Measurements from ENCODE around the gene ATP5ME. TPM values are rescaled to one million over a fixed set of nuclear protein-coding genes. Genes with fewer than 3 reads are reported as not detected.

Gene ATP5ME
- total RNA-seq, 1 experiment from 2014 or later = 330 TPM

DNA sequence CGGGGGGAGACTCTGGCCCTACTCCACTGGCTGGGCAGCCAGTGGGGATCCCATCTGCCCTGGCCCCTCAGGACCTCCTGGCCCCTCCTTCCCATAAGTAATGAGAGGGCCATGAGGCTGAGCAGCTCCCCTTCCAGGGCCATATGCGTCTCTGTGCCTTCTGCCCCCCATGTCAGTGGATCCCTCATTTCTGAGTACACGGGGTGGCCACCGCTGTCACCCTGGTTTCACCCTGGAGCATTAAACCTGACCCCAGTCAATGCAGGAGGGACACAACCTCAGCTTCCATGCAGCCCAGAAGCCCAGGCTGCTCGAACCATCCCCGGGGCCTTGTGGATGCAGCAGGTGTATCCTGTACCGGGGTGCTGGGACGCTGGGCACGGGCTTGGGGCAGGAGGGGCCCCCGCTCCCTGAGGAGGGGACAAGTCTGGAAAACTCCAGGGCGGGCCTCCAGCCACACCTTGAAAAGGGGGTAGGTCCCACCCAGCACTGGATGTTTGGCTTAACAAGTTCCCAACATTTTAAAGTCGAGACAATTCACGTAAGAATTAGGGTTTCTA, 24.2 kb downstream of the ATP5ME start:
- TF ChIP-seq, protein P1, sequence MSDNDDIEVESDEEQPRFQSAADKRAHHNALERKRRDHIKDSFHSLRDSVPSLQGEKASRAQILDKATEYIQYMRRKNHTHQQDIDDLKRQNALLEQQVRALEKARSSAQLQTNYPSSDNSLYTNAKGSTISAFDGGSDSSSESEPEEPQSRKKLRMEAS (IDR thresholded peaks at IDR 0.05) = no peak
- TF ChIP-seq, protein P2, sequence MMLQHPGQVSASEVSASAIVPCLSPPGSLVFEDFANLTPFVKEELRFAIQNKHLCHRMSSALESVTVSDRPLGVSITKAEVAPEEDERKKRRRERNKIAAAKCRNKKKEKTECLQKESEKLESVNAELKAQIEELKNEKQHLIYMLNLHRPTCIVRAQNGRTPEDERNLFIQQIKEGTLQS (IDR thresholded peaks at IDR 0.05) = no peak
- TF ChIP-seq CBX3 (IDR thresholded peaks at IDR 0.05; ENCODE audit: low read depth) = no peak
- TF ChIP-seq ZBTB33 (IDR thresholded peaks at IDR 0.05; ENCODE audit: extremely low read depth, insufficient replicate concordance, low read length) = no peak
- TF ChIP-seq, protein P3, sequence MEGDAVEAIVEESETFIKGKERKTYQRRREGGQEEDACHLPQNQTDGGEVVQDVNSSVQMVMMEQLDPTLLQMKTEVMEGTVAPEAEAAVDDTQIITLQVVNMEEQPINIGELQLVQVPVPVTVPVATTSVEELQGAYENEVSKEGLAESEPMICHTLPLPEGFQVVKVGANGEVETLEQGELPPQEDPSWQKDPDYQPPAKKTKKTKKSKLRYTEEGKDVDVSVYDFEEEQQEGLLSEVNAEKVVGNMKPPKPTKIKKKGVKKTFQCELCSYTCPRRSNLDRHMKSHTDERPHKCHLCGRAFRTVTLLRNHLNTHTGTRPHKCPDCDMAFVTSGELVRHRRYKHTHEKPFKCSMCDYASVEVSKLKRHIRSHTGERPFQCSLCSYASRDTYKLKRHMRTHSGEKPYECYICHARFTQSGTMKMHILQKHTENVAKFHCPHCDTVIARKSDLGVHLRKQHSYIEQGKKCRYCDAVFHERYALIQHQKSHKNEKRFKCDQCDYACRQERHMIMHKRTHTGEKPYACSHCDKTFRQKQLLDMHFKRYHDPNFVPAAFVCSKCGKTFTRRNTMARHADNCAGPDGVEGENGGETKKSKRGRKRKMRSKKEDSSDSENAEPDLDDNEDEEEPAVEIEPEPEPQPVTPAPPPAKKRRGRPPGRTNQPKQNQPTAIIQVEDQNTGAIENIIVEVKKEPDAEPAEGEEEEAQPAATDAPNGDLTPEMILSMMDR (IDR thresholded peaks at IDR 0.05 in 2 of 3, conservative IDR thresholded peaks at IDR 0.05 in 1 of 3; ENCODE audit: borderline replicate concordance in 1 of 3, insufficient read depth in 1 of 3, low read depth in 2 of 3, low read length in 2 of 3) = no peak
- TF ChIP-seq YY1 (IDR thresholded peaks at IDR 0.05; ENCODE audit: extremely low read depth, insufficient replicate concordance, low read depth, low read length) = no peak
- TF ChIP-seq EZH2 (IDR thresholded peaks at IDR 0.05) = no peak
- no peak for TF ChIP-seq TCF7L2 (IDR thresholded peaks at IDR 0.05; ENCODE audit: borderline replicate concordance, extremely low read depth, insufficient read depth, insufficient read length)
- TF ChIP-seq EZH2phosphoT487 (IDR thresholded peaks at IDR 0.05; ENCODE audit: borderline replicate concordance) = no peak
- no peak for TF ChIP-seq CEBPB (IDR thresholded peaks at IDR 0.05; ENCODE audit: low read depth)
- TF ChIP-seq EGR1 (IDR thresholded peaks at IDR 0.05; ENCODE audit: low read depth) = no peak
- no peak for TF ChIP-seq POLR2AphosphoS5 (IDR thresholded peaks at IDR 0.05; ENCODE audit: low read depth, low read length)
- TF ChIP-seq ELF1 (IDR thresholded peaks at IDR 0.05; ENCODE audit: borderline replicate concordance, low read depth) = no peak
- no peak for TF ChIP-seq SP1 (IDR thresholded peaks at IDR 0.05; ENCODE audit: low read depth)
- POLR2A ChIA-PET = no interaction called here

More for the DNA sequence above, 24.2 kb downstream of the ATP5ME start:
- intact Hi-C loops (cut with micrococcal nuclease) = no loop called here
- no peak overlapping the region for H2AFZ ChIP-seq (ENCODE audit: low read depth, low read length, poor library complexity, severe bottlenecking)
- no peak overlapping the region for H3K27ac ChIP-seq (ENCODE audit: low read depth, low read length)
- H3K9ac ChIP-seq (ENCODE audit: low read length) = no peak overlapping the region
- no peaks in the 10 kb centered on the region for H3K4me1 ChIP-seq (ENCODE audit: control insufficient read depth in 1 of 2, insufficient read depth in 2 of 2, low read length in 2 of 2)
- no peaks in the 10 kb centered on the region for H3K79me2 ChIP-seq (ENCODE audit: insufficient read depth, low read length)
- no peak for ATAC-seq
- ChIA-PET CTCF (no interaction called here), RAD21 (ENCODE audit: low non-redundant PET in 1 of 2, low total read pairs in 2 of 2, uncharacterized antibody in 2 of 2, unreplicated experiment in 2 of 2) (no interaction called here)
- H3K9me3 ChIP-seq (ENCODE audit: control insufficient read depth in 1 of 2, insufficient read depth in 1 of 2, low read depth in 1 of 2, low read length in 2 of 2) = no peaks in the 10 kb centered on the region
- no peaks in the 10 kb centered on the region for H3K27me3 ChIP-seq (ENCODE audit: insufficient read depth, low read length)
- no peaks in the 10 kb centered on the region for H3K36me3 ChIP-seq (ENCODE audit: control insufficient read depth in 1 of 2, insufficient read depth in 2 of 2, low read length in 2 of 2)
- no TSS peak for BruUV-seq (replicated peaks)
- DNase-seq (ENCODE audit: low read depth, low spot score) = no peak
- H3K9me2 ChIP-seq (ENCODE audit: insufficient read depth) = no peaks in the 10 kb centered on the region
- H3K4me2 ChIP-seq (ENCODE audit: low read length) = no peak overlapping the region
- H4K20me1 ChIP-seq (ENCODE audit: insufficient read depth) = no peaks in the 10 kb centered on the region
- H3K4me3 ChIP-seq (replicated peaks in 1 of 2; ENCODE audit: low read depth in 1 of 2, low read length in 2 of 2) = no peak overlapping the region
